MG63 (cell line): ENCODE measurements around the gene HIVEP1. TPM values are rescaled to one million over a fixed set of nuclear protein-coding genes. Genes with fewer than 3 reads are reported as not detected.
A peak's percentile ranks its signal among the peaks of the same experiment; 100 is the strongest.
"Not testable (repeated sequence)": the region's sequence is repeated elsewhere in the genome, so short reads cannot be mapped to it uniquely, and the experiment has no call there.

ENCODE experiments used
- DNase-seq: peaks from one replicate; pipeline ENCODE4 v3.0.0-alpha.2; 2020
- H3K27me3 ChIP-seq: fragments of 250-450 bp; sonication (Bioruptor Pico); 2 replicates; pipeline ENCODE4 v1.5.1; 2020; ENCODE audit warnings: mild to moderate bottlenecking, moderate library complexity
- H3K36me3 ChIP-seq: fragments of 250-450 bp; sonication (Bioruptor Pico); 2 replicates; pipeline ENCODE4 v1.5.1; 2020; ENCODE audit warnings: mild to moderate bottlenecking, moderate library complexity
- H3K4me3 ChIP-seq: fragments of 250-450 bp; sonication (Bioruptor Pico); 2 replicates; pipeline ENCODE4 v1.5.1; 2020; ENCODE audit warnings: mild to moderate bottlenecking, moderate library complexity
- H3K9me3 ChIP-seq: fragments of 250-450 bp; sonication (Bioruptor Pico); 2 replicates; pipeline ENCODE4 v1.5.1; 2020; ENCODE audit warnings: mild to moderate bottlenecking, moderate library complexity
- total RNA-seq: library from RNA; depleted of rRNA; stranded (reverse); fragments of >200 nt; shearing (Covaris generic); gene quantifications from 2 replicates; pipeline ENCODE4 v1.2.3, GENCODE V29; 2014; ENCODE audit warnings: low replicate concordance

Gene HIVEP1
- total RNA-seq, 1 experiment from 2014 or later = 3.1 TPM

DNA sequence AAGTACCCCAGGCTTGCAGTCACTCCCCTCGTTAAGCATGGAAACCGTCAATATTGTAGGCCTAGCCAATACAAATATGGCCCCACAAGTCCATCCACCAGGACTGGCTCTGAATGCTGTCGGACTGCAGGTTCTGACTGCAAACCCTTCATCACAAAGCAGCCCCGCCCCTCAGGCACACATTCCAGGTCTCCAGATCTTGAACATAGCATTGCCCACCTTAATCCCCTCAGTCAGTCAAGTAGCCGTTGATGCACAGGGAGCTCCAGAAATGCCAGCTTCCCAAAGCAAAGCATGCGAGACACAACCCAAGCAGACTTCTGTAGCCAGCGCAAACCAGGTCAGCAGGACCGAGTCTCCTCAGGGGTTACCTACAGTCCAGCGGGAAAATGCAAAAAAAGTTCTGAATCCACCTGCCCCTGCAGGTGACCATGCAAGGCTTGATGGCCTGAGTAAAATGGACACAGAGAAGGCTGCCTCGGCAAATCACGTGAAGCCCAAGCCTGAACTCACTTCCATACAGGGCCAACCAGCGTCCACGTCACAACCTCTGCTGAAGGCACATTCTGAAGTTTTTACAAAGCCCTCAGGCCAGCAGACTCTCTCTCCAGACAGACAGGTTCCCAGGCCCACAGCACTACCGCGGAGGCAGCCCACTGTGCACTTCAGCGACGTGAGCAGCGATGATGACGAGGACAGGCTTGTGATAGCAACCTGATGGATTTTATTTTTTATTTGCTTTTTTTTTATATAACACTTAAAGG is 151.8 kb downstream of the HIVEP1 start:
- DNase-seq = no peak
- no peaks in the 10 kb centered on the region for H3K27me3 ChIP-seq
- no peaks in the 10 kb centered on the region for H3K9me3 ChIP-seq
- H3K4me3 ChIP-seq = no peak overlapping the region
- H3K36me3 ChIP-seq = peaks cover 10% of the 10 kb centered on the region; the same call in 1 of the 2 replicates

DNA sequence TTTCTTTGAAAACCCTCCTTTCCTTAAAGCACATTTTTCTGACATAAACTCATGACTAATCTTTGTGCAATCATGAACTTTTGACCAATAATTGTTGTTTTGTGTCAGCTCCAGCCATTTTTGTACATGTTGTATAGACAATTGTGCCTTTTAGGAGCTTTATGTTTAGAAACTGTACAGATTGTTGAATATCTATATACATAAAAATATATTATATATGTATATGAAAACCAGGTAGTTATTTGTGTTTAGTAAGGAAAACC is 152.3 kb downstream of the HIVEP1 start:
- no peak for DNase-seq
- Histone ChIP-seq H3K36me3 (peaks cover 10% of the 10 kb centered on the region; the same call in 1 of the 2 replicates), H3K27me3 (no peaks in the 10 kb centered on the region), H3K9me3 (no peaks in the 10 kb centered on the region), H3K4me3 (no peak overlapping the region)

DNA sequence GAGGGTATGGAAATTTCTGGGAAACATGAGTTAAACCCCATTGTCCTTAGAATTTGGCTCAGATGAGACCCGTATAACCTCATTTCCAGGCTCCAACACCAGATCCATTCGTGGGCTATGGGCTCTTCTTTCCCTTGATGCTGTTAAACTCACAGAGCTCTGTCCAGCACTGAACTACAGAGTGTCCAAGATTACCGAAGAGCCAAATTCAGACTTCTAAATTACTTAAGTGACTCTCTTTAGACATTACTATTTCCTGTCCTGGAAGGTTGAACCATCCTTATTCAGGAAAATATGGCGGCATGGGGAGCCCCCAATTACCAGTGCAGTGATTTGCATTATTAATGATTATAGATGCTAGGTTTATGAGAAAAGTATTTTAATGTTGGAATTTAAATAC is 153.2 kb downstream of the HIVEP1 start:
- no peak for DNase-seq
- peaks cover 10% of the 10 kb centered on the region; the same call in 1 of the 2 replicates for H3K36me3 ChIP-seq
- H3K9me3 ChIP-seq = no peaks in the 10 kb centered on the region
- no peaks in the 10 kb centered on the region for H3K27me3 ChIP-seq
- H3K4me3 ChIP-seq = no peak overlapping the region

DNA sequence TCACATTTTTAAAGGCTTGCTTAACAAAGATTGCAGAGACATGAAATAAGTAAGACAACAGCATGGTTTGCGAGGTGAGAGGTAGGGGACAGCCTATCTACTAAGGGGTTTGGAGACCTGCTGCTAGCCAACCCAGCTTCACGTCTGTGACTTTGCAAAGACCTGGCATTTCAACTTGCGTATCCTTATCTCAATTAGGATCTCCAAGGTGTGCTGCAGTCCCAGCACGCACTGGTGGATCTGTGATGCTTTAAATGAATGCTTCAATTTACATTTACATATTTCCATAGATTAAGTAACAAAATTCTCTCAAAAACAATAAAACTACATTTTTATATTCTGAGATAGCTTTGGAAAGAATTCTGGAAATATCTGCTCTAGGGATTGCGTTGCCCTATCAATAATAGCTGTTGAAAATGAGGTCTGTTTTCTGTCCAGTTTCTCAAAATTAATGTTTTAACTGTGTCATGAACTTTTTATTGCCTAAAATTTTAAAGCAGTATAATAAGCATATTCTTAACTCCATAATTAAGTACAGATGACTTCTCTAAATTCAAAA is 153.7 kb downstream of the HIVEP1 start:
- peaks cover 10% of the 10 kb centered on the region; the same call in 1 of the 2 replicates for H3K36me3 ChIP-seq
- no peaks in the 10 kb centered on the region for H3K27me3 ChIP-seq
- no peak for DNase-seq
- H3K4me3 ChIP-seq = no peak overlapping the region
- H3K9me3 ChIP-seq = no peaks in the 10 kb centered on the region

DNA sequence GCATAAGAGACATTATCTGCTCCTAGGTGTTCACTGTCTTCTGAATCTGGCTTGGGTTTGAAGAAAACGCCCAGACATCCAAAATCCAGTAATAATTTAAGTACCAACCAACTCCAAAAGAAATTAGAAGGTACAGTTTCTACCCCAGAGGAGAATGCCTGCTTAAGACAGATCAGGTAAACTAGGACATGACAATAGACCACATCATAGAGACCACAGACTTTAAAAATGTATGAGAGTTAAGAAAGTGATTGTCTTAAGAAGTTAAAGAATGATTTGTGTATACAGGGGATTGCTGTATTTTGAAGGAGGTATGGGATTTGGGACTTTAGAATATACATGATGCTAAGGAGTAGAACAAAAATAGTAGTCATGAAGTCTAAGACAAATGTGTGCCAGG is 157.3 kb downstream of the HIVEP1 start:
- no peaks in the 10 kb centered on the region for H3K27me3 ChIP-seq
- no peaks in the 10 kb centered on the region for H3K36me3 ChIP-seq
- H3K9me3 ChIP-seq = no peaks in the 10 kb centered on the region
- DNase-seq = no peak
- H3K4me3 ChIP-seq = no peak overlapping the region

DNA sequence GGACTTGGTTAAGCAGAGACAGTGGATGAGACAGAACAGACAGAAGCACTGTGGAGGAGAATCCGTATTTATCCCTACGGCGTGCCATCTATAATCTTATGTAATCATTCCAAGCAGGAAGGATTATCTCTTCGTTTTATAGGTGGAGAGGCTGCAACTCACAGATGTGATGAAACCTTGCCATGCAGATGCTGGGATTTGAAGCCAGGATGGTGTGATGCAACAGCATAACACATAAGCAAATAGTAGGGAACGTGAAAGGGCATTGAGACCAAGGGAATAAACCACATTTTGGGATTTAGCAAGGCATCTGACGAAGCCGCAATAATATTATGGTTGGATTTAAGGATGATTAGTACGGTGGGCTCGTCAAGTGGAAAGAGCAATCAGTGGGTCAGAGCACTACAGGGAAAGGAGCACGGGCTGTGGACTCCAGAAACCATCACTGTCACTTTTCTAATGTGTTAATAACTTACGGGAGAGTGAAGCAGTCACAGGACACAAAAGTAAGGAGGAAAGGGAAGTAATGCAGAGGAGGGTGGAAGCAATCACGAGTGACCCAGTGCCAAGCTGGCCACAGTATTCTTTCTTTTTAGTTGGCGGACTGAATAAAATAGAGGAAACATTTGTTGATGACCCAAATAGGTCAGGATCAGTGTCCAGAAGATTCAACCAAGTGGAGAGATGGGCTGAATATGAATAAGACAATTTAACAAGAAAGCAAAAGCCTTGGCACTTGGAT is 158.4 kb downstream of the HIVEP1 start:
- no peak overlapping the region for H3K4me3 ChIP-seq
- H3K27me3 ChIP-seq = no peaks in the 10 kb centered on the region
- peak; percentile 25 for DNase-seq
- no peaks in the 10 kb centered on the region for H3K36me3 ChIP-seq
- no peaks in the 10 kb centered on the region for H3K9me3 ChIP-seq

DNA sequence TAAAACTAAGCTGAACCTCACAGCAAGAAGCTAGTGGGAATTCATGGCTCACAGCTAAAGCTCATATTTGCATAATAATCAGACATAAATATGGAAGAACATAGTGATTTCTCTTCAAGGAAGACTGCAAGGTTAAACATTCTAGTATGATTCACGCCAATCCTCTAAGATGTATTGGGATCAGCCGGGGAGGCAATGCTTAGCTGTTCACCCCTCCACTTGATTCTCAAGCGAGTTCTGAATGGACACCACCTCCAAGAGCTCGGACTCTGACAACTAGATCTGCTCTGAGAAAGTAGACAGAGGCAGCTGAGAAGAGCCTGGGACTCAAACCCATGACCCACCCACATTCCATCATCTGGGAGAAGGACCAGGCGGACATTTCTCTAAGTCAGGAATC is 159.6 kb downstream of the HIVEP1 start:
- H3K4me3 ChIP-seq = no peak overlapping the region
- DNase-seq = no peak
- no peaks in the 10 kb centered on the region for H3K9me3 ChIP-seq
- no peaks in the 10 kb centered on the region for H3K36me3 ChIP-seq
- H3K27me3 ChIP-seq = no peaks in the 10 kb centered on the region

DNA sequence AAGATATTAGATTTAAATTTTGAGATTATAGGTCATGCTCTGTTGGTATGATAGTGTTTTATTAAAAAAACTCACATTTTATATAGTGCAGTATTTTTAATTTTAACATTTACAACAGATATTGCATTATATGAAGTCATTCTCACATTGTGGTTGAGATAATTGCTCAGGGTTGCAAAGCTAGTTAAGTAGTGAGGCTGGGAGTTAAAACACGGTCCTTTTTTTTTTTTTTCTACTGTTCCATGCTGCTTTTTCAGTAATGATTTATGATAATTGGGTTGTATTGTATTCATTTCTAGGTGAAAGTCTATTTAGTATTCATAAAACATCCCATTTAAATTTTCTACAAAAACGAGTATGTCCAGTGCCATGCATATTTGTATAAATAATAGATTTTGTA is 160.5 kb downstream of the HIVEP1 start:
- Histone ChIP-seq H3K4me3 (no peak overlapping the region), H3K27me3 (no peaks in the 10 kb centered on the region), H3K36me3 (no peaks in the 10 kb centered on the region), H3K9me3 (no peaks in the 10 kb centered on the region)
- no peak for DNase-seq

DNA sequence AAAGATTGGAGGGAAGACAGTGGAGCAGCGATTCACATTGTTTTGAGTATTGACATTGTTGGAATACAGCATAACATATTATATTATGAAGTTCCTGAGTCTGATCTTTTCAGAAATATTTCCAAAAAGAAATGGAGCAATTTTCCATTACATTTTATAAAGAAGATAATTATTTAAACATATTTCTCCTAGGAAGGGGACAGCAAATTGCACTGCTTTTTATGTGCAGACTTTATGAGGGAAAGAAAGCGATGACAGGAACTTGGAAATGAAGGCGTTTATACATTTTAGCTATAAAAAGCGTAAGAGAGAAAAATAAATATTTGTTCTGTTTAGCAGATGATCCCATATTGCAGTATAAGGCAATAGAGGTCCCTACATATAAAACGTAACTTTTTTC is 161.1 kb downstream of the HIVEP1 start:
- Histone ChIP-seq H3K27me3 (no peaks in the 10 kb centered on the region), H3K9me3 (no peaks in the 10 kb centered on the region), H3K36me3 (no peaks in the 10 kb centered on the region), H3K4me3 (no peak overlapping the region)
- no peak for DNase-seq

DNA sequence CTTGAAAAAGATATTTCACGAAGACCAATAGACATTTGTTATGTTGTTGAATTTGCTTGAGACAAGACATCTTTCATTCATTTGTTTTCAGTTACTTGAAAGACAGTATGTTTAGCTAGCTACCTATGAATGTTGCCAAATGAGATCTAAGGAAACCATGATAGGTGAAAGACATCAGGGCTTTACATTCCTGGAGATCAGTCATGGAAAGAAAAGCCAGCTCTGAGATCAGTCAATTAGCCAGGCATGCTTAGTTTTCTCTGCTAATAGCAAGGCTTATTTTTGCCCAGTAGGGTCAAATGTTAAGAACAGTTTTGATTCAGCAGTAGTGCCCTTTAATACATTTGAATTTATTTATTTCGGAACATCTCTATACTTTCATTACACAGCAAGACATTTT is 161.5 kb downstream of the HIVEP1 start:
- Histone ChIP-seq H3K27me3 (no peaks in the 10 kb centered on the region), H3K4me3 (no peak overlapping the region), H3K9me3 (no peaks in the 10 kb centered on the region), H3K36me3 (no peaks in the 10 kb centered on the region)
- DNase-seq = no peak

DNA sequence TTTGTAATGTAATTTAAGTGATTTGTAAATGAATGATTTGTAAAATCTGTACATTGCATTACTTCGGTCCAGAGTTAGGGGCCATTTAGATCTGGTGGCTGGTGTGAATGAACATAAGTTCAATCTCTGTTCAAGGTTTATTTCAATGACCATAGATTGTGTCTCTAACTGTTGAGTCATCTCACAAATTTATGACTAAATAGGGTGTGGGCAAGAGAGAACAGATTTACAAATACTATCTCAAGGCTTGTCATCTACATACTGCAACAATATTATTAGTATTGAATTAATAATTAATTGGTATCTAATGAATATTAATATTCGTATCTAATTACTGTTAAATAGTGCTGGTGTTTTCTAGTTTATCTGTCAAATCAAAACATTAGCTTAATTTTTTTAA is 162.8 kb downstream of the HIVEP1 start:
- no peaks in the 10 kb centered on the region for H3K27me3 ChIP-seq
- no peaks in the 10 kb centered on the region for H3K36me3 ChIP-seq
- no peaks in the 10 kb centered on the region for H3K9me3 ChIP-seq
- no peak overlapping the region for H3K4me3 ChIP-seq
- DNase-seq = no peak

DNA sequence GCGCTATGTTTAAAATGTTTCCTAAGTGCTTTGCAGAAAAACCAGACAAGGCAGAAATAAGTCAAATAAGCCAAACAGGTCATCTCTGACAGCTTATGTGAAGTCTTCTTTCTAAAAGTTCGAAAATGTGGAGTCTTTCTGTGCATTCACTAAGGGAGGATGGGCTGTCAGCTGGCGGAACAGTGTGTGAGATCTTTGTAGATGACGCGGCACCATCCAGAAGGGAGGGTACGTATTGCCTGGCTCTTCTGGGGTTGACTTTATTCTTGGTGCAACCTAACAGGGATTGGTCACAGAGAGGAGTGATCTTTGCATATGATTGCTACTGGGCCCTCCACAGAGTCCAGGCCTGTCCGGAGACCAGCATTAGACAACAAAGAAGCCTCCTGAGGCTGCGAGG is 163.5 kb downstream of the HIVEP1 start:
- Histone ChIP-seq H3K9me3 (no peaks in the 10 kb centered on the region), H3K27me3 (no peaks in the 10 kb centered on the region), H3K36me3 (no peaks in the 10 kb centered on the region), H3K4me3 (no peak overlapping the region)
- no peak for DNase-seq

DNA sequence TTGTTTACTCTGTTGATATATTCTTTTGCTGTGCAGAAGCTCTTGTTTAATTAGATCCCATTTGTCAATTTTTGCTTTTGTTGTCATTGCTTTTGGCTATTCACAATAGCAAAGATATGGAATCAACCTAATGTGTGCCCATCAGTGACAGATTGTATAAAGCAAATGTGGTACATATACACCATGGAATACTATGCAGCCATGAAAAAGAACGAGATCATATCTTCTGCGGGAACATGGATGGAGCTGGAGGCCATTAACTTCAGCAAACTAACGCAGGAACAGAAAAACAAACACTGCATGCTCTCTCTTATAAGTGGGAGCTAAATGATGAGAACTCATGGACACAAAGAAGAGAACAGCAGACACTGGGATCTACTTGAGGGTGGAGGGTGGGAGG is 164.7 kb downstream of the HIVEP1 start:
- not testable (repeated sequence) for H3K4me3 ChIP-seq, H3K36me3 ChIP-seq, H3K9me3 ChIP-seq, DNase-seq, H3K27me3 ChIP-seq

DNA sequence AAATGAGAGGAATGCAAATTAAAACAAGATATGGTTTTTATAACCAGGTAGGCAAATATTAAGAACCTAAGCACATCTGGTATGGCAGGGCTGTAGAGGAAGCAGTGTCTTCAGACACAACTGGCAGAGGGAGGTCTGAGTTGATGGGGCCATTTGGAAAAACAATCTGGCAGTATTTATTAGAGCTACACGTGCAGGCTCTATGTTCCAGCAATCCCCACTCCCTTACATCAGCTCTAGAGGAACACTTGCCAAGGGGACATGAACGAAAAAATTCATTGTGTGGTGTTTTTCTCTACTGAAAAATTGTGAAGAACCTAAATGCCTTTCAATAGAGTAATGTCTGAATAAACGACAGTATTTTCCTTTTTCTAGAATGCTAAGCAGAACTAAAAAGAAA is 166.4 kb downstream of the HIVEP1 start:
- Histone ChIP-seq H3K9me3 (no peaks in the 10 kb centered on the region), H3K36me3 (no peaks in the 10 kb centered on the region), H3K4me3 (no peak overlapping the region), H3K27me3 (no peaks in the 10 kb centered on the region)
- no peak for DNase-seq

DNA sequence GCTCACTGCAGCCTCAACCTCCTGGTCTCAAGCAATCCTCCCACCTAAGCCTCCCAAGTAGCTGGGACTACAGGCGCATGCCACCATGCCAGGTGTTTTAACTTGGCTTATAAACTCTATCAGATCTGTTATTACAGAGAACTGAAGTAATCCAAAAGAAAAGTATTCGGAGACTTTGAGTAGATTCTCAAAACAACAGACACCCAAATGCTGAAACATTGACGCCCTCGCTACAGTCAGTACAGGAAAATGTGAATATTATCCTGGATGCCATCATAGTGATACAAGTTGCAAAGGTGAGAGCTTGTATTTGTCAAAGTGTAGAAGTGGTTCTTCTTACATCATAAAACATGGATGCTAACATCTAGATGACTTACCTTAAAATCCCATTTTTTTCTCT is 169.4 kb downstream of the HIVEP1 start:
- no peak for DNase-seq
- H3K4me3 ChIP-seq = no peak overlapping the region
- no peaks in the 10 kb centered on the region for H3K36me3 ChIP-seq
- H3K9me3 ChIP-seq = no peaks in the 10 kb centered on the region
- no peaks in the 10 kb centered on the region for H3K27me3 ChIP-seq

DNA sequence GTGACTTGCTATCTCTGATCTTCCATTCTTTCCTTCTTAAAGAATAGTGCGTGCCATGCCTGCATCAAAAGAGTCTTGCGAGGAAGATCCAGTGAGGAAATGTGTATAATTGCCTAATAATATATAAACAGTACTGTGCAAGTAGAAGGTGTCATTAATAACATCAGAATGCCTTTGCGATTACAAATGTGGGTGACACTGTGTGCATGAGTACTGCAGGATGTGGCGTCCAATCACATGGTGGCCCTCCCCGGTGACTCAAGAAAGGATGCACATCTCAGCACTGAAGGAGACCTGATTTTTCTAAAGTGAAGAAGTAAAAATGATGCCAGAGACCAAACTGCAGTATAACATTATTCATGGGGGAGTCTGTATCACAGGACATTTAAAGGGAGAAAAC is 170.6 kb downstream of the HIVEP1 start:
- H3K4me3 ChIP-seq = no peak overlapping the region
- H3K27me3 ChIP-seq = no peaks in the 10 kb centered on the region
- no peaks in the 10 kb centered on the region for H3K9me3 ChIP-seq
- DNase-seq = peak; percentile 30
- no peaks in the 10 kb centered on the region for H3K36me3 ChIP-seq

DNA sequence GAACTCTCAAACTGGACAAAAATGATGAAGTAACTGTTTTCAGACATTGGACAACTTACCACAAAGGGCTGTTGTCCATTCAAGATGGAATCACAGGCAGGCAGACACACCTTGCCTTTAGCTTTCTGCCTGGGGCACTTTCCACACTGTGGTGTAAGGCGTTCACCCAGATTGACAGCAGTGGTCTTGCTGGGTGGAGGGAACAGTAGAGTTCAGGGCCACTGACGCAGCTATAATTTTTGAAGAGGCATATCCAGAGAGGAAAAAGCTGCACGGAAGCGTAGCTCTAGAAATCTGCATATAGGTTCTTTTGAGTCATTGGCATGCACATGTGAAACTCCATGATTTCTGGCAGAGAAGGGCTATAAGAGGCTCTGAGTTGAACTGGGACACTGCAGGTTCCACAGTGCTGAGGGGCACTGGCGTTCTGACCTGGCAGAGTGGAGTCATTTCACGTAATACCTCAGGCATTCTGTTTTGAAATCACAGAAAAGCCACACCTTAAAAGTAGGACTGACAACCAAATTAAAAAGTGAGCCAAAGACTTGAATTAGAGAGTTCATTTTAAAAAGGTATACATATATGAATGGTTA is 173.1 kb downstream of the HIVEP1 start:
- no peak for DNase-seq

DNA sequence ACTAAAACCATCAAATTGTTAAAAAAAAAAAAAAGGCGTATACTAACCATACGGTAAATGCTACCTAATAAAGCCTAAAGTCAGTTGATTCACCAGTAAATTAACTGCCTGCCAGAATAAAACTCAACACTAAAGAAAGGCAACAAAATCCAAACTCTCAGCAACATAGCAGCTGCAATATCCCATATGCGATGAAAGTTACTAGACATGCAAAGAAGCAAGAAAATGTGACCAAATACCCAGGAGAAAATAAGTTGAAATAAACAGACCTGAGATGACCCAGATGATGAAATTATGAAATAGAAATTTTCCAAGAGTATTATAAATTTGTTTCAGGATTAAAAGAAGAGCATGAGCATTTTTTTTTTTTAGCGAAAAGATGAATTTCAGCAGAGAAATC is 174.4 kb downstream of the HIVEP1 start:
- H3K4me3 ChIP-seq = no peak overlapping the region
- no peak for DNase-seq
- H3K36me3 ChIP-seq = no peaks in the 10 kb centered on the region
- H3K9me3 ChIP-seq = no peaks in the 10 kb centered on the region
- no peaks in the 10 kb centered on the region for H3K27me3 ChIP-seq

More for the DNA sequence above, 173.1 kb downstream of the HIVEP1 start:
- no peaks in the 10 kb centered on the region for H3K36me3 ChIP-seq
- no peaks in the 10 kb centered on the region for H3K27me3 ChIP-seq
- H3K9me3 ChIP-seq = no peaks in the 10 kb centered on the region
- no peak overlapping the region for H3K4me3 ChIP-seq
